ENCODE results near the gene ODAD3.
"Not testable (repeated sequence)": the region's sequence is repeated elsewhere in the genome, so short reads cannot be mapped to it uniquely, and the experiment has no call there.

ODAD3 gene

DNA sequence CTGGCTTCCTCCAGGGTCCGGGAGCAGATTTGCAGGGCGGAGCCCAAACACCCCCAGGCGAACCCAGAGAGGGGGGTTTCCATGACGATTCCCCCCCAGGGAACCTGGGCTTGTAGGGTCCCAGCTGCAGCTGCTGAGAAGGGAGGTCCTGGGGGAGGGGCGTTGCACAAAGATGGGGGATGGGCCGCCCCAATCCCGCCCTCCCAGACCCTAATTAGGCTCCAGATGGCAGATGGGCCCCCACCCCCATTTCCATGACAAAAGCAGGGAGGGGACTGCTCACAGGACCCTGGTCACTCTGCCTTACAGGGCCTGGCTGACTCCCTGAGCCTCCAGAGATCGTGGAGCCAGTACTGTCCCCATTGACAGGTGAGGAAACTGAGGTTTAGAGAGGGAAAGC is 30.7 kb upstream of the ODAD3 start:
- no peak for DNase-seq (ENCODE audit: low spot score)
- H3K4me3 ChIP-seq, result no peak overlapping the region

DNA sequence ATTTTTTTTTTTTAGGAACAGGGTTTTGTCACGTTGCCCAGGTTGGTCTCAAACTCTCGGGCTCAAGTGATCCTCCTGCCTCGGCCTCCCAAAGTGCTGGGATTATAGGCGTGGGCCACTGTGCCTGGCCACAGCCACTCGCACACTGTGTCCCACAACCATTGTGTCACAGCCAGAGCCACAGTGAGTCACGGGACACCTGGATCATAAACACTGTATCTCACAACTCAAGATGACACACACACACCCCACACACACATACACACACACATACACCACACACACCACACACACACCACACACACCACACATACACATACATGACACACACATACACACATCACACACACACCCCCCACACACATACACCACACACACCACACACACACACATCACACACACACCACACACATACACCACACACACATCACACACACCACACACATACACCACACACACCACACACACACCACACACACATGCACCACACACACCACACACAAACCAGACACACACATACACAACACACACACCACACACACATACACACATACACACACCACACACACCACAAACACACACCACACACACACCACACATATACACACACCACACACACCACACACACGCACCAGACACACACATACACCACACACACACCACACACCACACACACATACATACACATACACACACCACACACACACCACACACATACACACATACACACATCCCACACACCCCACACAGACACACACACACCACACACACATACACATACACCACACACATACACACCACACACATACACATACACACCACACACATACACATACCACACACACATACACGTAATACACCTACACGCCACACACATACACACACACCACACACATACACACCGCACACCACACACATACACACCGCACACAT is 29.7 kb upstream of the ODAD3 start:
- no peak for DNase-seq (ENCODE audit: low spot score)
- no peak overlapping the region for H3K27ac ChIP-seq
- TF ChIP-seq, protein P1, sequence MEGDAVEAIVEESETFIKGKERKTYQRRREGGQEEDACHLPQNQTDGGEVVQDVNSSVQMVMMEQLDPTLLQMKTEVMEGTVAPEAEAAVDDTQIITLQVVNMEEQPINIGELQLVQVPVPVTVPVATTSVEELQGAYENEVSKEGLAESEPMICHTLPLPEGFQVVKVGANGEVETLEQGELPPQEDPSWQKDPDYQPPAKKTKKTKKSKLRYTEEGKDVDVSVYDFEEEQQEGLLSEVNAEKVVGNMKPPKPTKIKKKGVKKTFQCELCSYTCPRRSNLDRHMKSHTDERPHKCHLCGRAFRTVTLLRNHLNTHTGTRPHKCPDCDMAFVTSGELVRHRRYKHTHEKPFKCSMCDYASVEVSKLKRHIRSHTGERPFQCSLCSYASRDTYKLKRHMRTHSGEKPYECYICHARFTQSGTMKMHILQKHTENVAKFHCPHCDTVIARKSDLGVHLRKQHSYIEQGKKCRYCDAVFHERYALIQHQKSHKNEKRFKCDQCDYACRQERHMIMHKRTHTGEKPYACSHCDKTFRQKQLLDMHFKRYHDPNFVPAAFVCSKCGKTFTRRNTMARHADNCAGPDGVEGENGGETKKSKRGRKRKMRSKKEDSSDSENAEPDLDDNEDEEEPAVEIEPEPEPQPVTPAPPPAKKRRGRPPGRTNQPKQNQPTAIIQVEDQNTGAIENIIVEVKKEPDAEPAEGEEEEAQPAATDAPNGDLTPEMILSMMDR (IDR thresholded peaks at IDR 0.05), result no peak

More for the DNA sequence above, 30.7 kb upstream of the ODAD3 start:
- H3K27ac ChIP-seq, result no peak overlapping the region
- TF ChIP-seq, protein P1 (IDR thresholded peaks at IDR 0.05), result no peak

DNA sequence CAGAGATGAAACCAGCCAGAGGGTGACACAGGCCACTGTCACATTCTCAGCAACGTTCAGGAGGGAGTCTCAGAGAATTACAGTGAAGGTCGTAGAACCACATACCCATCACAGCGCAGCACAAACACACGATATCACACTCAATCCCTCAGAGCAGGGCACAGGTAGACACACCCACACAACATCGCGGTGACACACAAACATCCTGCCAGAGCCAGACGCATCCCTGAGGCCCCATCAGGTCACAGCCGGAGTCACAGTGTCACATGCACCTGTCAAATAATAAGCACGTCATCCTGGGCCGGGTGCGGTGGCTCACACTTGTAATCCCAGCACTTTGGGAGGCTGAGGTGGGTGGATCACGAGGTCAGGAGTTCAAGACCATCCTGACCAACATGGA is 28.5 kb upstream of the ODAD3 start:
- TF ChIP-seq, protein P1 (IDR thresholded peaks at IDR 0.05), result no peak
- H3K27ac ChIP-seq, result no peak overlapping the region
- no peak overlapping the region for H3K4me3 ChIP-seq
- DNase-seq (ENCODE audit: low spot score), result no peak

More for the DNA sequence above, 29.7 kb upstream of the ODAD3 start:
- H3K4me3 ChIP-seq, result no peak overlapping the region

DNA sequence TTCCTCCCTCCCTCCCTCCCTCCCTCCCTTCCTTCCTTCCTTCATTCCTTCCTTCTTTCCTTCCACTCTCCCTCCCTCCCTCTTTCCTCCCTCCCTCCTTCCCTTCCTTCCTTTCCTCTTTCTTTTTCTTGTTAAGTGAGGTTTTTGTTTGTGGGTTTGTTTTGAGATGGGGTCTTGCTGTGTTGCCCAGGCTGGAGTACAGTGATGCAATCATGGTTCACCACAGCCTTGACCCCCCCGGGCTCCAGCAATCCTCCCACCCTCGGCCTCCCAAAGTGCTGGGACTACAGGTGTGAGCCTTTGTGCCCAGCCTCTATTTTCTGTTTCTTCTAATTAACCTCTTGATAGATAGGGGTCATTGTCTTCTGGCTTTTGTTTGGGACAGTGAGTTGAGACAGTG is 26.5 kb upstream of the ODAD3 start:
- H3K27ac ChIP-seq, result no peak overlapping the region
- TF ChIP-seq, protein P1 (IDR thresholded peaks at IDR 0.05), result no peak
- no peak overlapping the region for H3K4me3 ChIP-seq
- no peak for DNase-seq (ENCODE audit: low spot score)

DNA sequence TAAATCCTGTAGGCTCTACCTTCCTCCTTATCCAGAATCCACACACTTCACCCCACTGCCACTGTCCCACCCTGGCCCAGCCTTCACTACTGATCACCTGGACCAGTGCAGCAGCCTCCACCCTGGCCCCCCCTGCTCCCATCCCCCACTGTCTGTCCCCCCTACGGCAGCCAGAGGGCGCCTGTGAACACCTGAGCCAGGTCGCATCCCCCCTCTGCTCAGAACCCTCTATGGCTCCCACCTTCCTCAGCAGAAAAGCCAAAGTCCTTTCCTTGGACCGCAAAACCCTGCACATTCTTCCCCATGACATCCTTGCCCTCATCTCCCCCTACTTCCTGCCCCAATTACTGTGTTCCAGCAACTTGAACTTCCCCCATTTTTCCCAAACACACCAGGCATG is 25.3 kb upstream of the ODAD3 start:
- DNase-seq (ENCODE audit: low spot score), result no peak
- TF ChIP-seq, protein P1 (IDR thresholded peaks at IDR 0.05), result no peak
- no peak overlapping the region for H3K4me3 ChIP-seq
- H3K27ac ChIP-seq, result no peak overlapping the region

DNA sequence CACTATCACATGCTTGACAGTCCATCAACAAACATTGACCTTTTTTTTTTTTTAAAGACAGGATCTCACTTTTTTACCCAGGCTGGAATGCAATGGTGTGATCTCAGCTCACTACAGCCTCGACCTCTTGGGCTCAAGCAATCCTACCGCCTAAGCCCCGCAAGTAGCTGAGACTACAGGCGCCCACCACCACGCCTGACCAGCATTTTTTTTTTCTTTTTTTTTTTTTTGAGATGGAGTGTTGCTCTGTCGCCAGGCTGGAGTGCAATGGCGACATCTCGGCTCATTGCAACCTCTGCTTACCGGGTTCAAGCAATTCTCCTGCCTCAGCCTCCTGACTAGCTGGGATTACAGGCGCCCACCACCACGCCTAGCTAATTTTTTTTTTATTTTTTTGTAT is 24.0 kb upstream of the ODAD3 start:
- not testable (repeated sequence) for H3K27ac ChIP-seq; DNase-seq (ENCODE audit: low spot score)

DNA sequence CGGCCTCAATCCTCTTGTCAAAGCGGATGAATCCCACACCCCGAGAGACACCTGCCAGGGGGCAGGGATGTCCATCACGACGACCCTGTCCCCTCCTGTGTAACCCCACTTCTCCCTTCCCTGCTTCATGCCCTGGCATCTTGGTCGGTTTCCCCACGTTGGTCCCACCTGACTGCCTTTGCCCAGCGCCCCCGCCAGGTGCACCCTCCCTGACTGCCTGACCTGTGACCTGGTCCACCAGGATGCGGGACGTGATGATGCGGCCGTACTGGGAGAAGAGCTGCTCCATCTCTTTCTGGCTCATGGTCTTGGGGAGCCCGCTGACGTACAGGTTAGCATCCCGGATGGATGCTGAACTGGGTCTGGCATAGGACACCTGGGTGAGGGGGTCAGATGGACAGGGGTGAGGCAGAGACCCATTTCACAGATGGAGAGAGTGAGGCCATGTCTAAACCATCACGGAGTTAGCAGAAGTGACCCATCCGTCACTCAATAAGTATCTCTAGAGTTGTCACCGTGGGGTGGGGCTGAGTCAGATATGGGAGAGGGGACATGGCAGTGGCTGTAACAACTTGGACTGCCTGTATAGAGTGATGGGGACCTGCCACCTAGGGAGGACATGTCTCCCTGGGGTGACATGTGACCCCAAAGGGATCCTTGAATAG is 23.4 kb upstream of the ODAD3 start:
- TF ChIP-seq, protein P1 (IDR thresholded peaks at IDR 0.05), result no peak

More for the DNA sequence above, 24.0 kb upstream of the ODAD3 start:
- not testable (repeated sequence) for H3K4me3 ChIP-seq

More for the DNA sequence above, 23.4 kb upstream of the ODAD3 start:
- no peak overlapping the region for H3K27ac ChIP-seq
- DNase-seq (ENCODE audit: low spot score), result no peak
- H3K4me3 ChIP-seq, result no peak overlapping the region

Data from coronary artery (tissue), 2 donors.